ENCODE measurements around the gene ACAP2. TPM values are rescaled to one million over a fixed set of nuclear protein-coding genes. Genes with fewer than 3 reads are reported as not detected.
A peak's percentile ranks its signal among the peaks of the same experiment; 100 is the strongest.

ACAP2 gene
- polyA plus RNA-seq, 1 donor from 2014 or later, result 88.7 TPM

GRCh38 chr3:195261925-195262324 is 180.9 kb downstream of the ACAP2 start:
- Histone ChIP-seq H3K79me2 (replicated peaks; ENCODE audit: insufficient read depth, low read length) (peaks cover 4% of the 10 kb centered on the region), H3F3A (ENCODE audit: insufficient read depth, low read length, poor library complexity, severe bottlenecking) (no peaks in the 10 kb centered on the region), H3K9ac (ENCODE audit: low read length) (no peak overlapping the region), H4K20me1 (ENCODE audit: insufficient read depth) (no peaks in the 10 kb centered on the region), H3K36me3 (ENCODE audit: insufficient read depth, low read length) (no peaks in the 10 kb centered on the region), H3K4me3 (ENCODE audit: low read length) (no peak overlapping the region), H3K9me3 (ENCODE audit: low read length) (no peaks in the 10 kb centered on the region), H3K27me3 (ENCODE audit: insufficient read depth, low read depth, low read length) (no peaks in the 10 kb centered on the region), H3K9me2 (ENCODE audit: insufficient read depth, low read length) (no peaks in the 10 kb centered on the region), H3K27ac (ENCODE audit: low read length) (no peak overlapping the region), H2AFZ (ENCODE audit: low read depth, low read length) (no peak overlapping the region), H3K4me2 (ENCODE audit: low read length) (no peak overlapping the region)
- TF ChIP-seq REST (IDR thresholded peaks at IDR 0.05; ENCODE audit: borderline replicate concordance) (no peak), RAD21 (conservative IDR thresholded peaks at IDR 0.05) (no peak), EP300 (conservative IDR thresholded peaks at IDR 0.05; ENCODE audit: poor library complexity, severe bottlenecking) (no peak), EZH2 (IDR thresholded peaks at IDR 0.05; ENCODE audit: borderline replicate concordance, insufficient read depth, low read length, poor library complexity, severe bottlenecking) (no peak)

DNA sequence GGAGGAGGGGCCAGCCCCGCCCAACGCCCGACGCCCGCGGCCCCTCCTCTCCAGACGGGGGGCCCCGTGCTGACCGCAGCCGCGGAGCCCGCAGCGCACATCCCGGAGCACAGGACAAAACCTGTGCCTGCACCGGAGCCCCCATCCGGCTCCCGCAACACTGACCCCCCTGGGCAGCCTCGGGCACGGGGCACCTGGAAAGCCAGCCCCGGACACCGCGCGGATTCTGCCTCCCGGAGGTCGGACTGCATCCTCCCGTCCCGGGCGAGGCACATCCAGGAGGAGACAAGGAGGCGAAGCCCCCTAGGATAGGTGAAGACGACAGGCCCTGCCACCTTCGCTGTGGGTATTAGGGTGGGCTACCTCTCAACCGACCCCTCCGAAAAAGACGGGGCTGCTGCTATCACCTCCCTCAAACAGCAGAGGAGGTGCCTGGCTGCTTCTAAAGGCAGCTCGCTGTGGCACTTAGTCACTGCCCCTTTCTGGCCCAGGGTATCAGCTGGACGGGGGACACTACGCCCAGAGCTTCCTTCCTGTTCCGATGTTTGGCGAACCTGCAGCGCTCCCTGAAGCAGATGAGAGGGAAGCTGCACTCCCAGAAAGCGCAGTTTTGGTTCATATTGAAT is 182.4 kb downstream of the ACAP2 start:
- Histone ChIP-seq H3K27ac (ENCODE audit: low read length) (no peak overlapping the region), H4K20me1 (ENCODE audit: insufficient read depth) (no peaks in the 10 kb centered on the region), H2AFZ (ENCODE audit: low read depth, low read length) (peak overlapping the region; percentile 56), H3K79me2 (replicated peaks; ENCODE audit: insufficient read depth, low read length) (peaks cover 4% of the 10 kb centered on the region), H3K4me3 (ENCODE audit: low read length) (peak overlapping the region; percentile 78), H3F3A (ENCODE audit: insufficient read depth, low read length, poor library complexity, severe bottlenecking) (no peaks in the 10 kb centered on the region), H3K27me3 (ENCODE audit: insufficient read depth, low read depth, low read length) (no peaks in the 10 kb centered on the region), H3K9ac (ENCODE audit: low read length) (peak overlapping the region; percentile 65), H3K9me2 (ENCODE audit: insufficient read depth, low read length) (no peaks in the 10 kb centered on the region), H3K9me3 (ENCODE audit: low read length) (no peaks in the 10 kb centered on the region), H3K36me3 (ENCODE audit: insufficient read depth, low read length) (no peaks in the 10 kb centered on the region), H3K4me2 (ENCODE audit: low read length) (peak overlapping the region; percentile 55)
- TF ChIP-seq CTCF (IDR thresholded peaks at IDR 0.05; ENCODE audit: poor library complexity, severe bottlenecking), result no peak
- no peak for TF ChIP-seq REST (IDR thresholded peaks at IDR 0.05; ENCODE audit: borderline replicate concordance)
- TF ChIP-seq EZH2 (IDR thresholded peaks at IDR 0.05; ENCODE audit: borderline replicate concordance, insufficient read depth, low read length, poor library complexity, severe bottlenecking), result no peak
- TF ChIP-seq RAD21 (conservative IDR thresholded peaks at IDR 0.05), result peak; percentile 5
- peak; percentile 5 for TF ChIP-seq SMC3 (conservative IDR thresholded peaks at IDR 0.05; ENCODE audit: poor library complexity)
- no peak for TF ChIP-seq EP300 (conservative IDR thresholded peaks at IDR 0.05; ENCODE audit: poor library complexity, severe bottlenecking)
- no peak for TF ChIP-seq MXI1 (conservative IDR thresholded peaks at IDR 0.05; ENCODE audit: poor library complexity, severe bottlenecking)
- no peak for TF ChIP-seq TAF1 (IDR thresholded peaks at IDR 0.05; ENCODE audit: low read depth)
- no peak for TF ChIP-seq POLR2AphosphoS5 (IDR thresholded peaks at IDR 0.05)
